H9 (cell line): ENCODE measurements around the gene TBC1D4. TPM values are rescaled to one million over a fixed set of nuclear protein-coding genes. Genes with fewer than 3 reads are reported as not detected.

Experiments
- DNase-seq: peaks from one replicate; pipeline ENCODE4 v3.0.0-alpha.2; 2017
- H2AFZ ChIP-seq: one replicate; pipeline ENCODE4 v1.6.1; 2013; ENCODE audit warnings: mild to moderate bottlenecking, low read length, control low read depth, moderate library complexity
- H2AK5ac ChIP-seq: 2 replicates; pipeline ENCODE4 v1.6.1; 2013; ENCODE audit warnings: low read length, control low read depth, mixed read lengths; ENCODE audit not compliant: insufficient read length
- H2BK120ac ChIP-seq: one replicate; pipeline ENCODE4 v1.6.1; 2013; ENCODE audit warnings: low read depth, mild to moderate bottlenecking, low read length, control low read depth, inconsistent platforms; ENCODE audit not compliant: poor library complexity, severe bottlenecking
- H2BK12ac ChIP-seq: 2 replicates; pipeline ENCODE4 v1.6.1; 2013; ENCODE audit warnings: low read length, control low read depth, mixed read lengths, low read depth; ENCODE audit not compliant: insufficient read length
- H2BK15ac ChIP-seq: 2 replicates; pipeline ENCODE4 v1.6.1; 2013; ENCODE audit warnings: low read depth, low read length, control low read depth
- H2BK20ac ChIP-seq: one replicate; pipeline ENCODE4 v1.6.1; 2013; ENCODE audit warnings: low read depth, mild to moderate bottlenecking, low read length, control low read depth, inconsistent platforms; ENCODE audit not compliant: poor library complexity, severe bottlenecking
- H2BK5ac ChIP-seq: 2 replicates; pipeline ENCODE4 v1.6.1; 2013; ENCODE audit warnings: low read length, control low read depth, mixed read lengths; ENCODE audit not compliant: insufficient read length
- H3K14ac ChIP-seq: 2 replicates; pipeline ENCODE4 v1.6.1; 2013; ENCODE audit warnings: low read length, control low read depth; ENCODE audit not compliant: insufficient read depth
- H3K18ac ChIP-seq: 2 replicates; pipeline ENCODE4 v1.6.1; 2013; ENCODE audit warnings: low read depth, mild to moderate bottlenecking, mixed read lengths, low read length, control low read depth; ENCODE audit not compliant: insufficient read length
- H3K23ac ChIP-seq: 2 replicates; pipeline ENCODE4 v1.6.1; 2013; ENCODE audit warnings: low read length, control low read depth, mixed read lengths, low read depth; ENCODE audit not compliant: insufficient read length
- H3K23me2 ChIP-seq: 2 replicates; pipeline ENCODE4 v1.6.1; 2013; ENCODE audit warnings: low read depth, mild to moderate bottlenecking, mixed read lengths, low read length, control low read depth; ENCODE audit not compliant: insufficient read length, poor library complexity, severe bottlenecking
- H3K27ac ChIP-seq: 2 replicates; pipeline ENCODE4 v1.5.1; 2013; ENCODE audit warnings: low read length, control low read depth, mixed read lengths, low read depth; ENCODE audit not compliant: insufficient read length
- H3K27me3 ChIP-seq: 2 replicates; pipeline ENCODE4 v1.6.1; 2013; ENCODE audit warnings: low read length, control low read depth, inconsistent platforms; ENCODE audit not compliant: insufficient read depth
- H3K4ac ChIP-seq: 2 replicates; pipeline ENCODE4 v1.6.1; 2013; ENCODE audit warnings: low read depth, mild to moderate bottlenecking, control low read depth, inconsistent platforms, low read length, moderate library complexity
- H3K4me1 ChIP-seq: 2 replicates; pipeline ENCODE4 v1.6.1; 2013; ENCODE audit warnings: low read length, control low read depth, inconsistent platforms; ENCODE audit not compliant: insufficient read depth
- H3K4me2 ChIP-seq: 2 replicates; pipeline ENCODE4 v1.6.1; 2013; ENCODE audit warnings: low read length, control low read depth, mixed read lengths; ENCODE audit not compliant: insufficient read length, insufficient read depth
- H3K56ac ChIP-seq: 2 replicates; pipeline ENCODE4 v1.6.1; 2013; ENCODE audit warnings: low read depth, mild to moderate bottlenecking, mixed read lengths, low read length, control low read depth; ENCODE audit not compliant: insufficient read length
- H3K79me1 ChIP-seq: 2 replicates; pipeline ENCODE4 v1.6.1; 2013; ENCODE audit warnings: low read depth, mild to moderate bottlenecking, moderate library complexity, low read length, control low read depth, inconsistent platforms; ENCODE audit not compliant: insufficient read depth, poor library complexity, severe bottlenecking
- H3K79me2 ChIP-seq: 2 replicates; pipeline ENCODE4 v1.6.1; 2013; ENCODE audit warnings: low read length, control low read depth, inconsistent platforms; ENCODE audit not compliant: insufficient read depth
- H3K9ac ChIP-seq: 2 replicates; pipeline ENCODE4 v1.6.1; 2013; ENCODE audit warnings: low read length, control low read depth, mixed read lengths; ENCODE audit not compliant: insufficient read length; ENCODE audit errors: extremely low read depth
- H3K9me3 ChIP-seq: one replicate; pipeline ENCODE4 v1.6.1; 2013; ENCODE audit warnings: low read depth, low read length, inconsistent platforms; ENCODE audit not compliant: control insufficient read depth
- H3T11ph ChIP-seq: one replicate; pipeline ENCODE4 v1.6.1; 2013; ENCODE audit warnings: mild to moderate bottlenecking, low read length, control low read depth, inconsistent platforms
- H4K20me1 ChIP-seq: one replicate; pipeline ENCODE4 v1.6.1; 2013; ENCODE audit not compliant: control insufficient read depth, insufficient read length, insufficient read depth
- H4K5ac ChIP-seq: 2 replicates; pipeline ENCODE4 v1.6.1; 2013; ENCODE audit warnings: low read depth, mild to moderate bottlenecking, mixed read lengths, low read length, control low read depth; ENCODE audit not compliant: insufficient read length
- H4K8ac ChIP-seq: replicated peaks from 2 replicates; pipeline ENCODE4 v1.6.1; 2013; ENCODE audit warnings: low read length, control low read depth, mixed read lengths, low read depth; ENCODE audit not compliant: insufficient read length
- H4K91ac ChIP-seq: 2 replicates; pipeline ENCODE4 v1.6.1; 2013; ENCODE audit warnings: low read depth, mild to moderate bottlenecking, moderate library complexity, mixed read lengths, low read length, control low read depth; ENCODE audit not compliant: insufficient read length
- H3K27ac Mint-ChIP-seq, 3 experiments: 2 replicates in 2 of 3; 3 replicates in 1 of 3; pipeline ENCODE4 v1.8.0; 2020 to 2021; ENCODE audit warnings: mixed read lengths in 3 of 3, mild to moderate bottlenecking in 1 of 3, moderate library complexity in 1 of 3
- H3K27me3 Mint-ChIP-seq: 2 replicates; pipeline ENCODE4 v1.8.0; 2021; ENCODE audit warnings: low read depth, mild to moderate bottlenecking, moderate library complexity, mixed read lengths
- H3K36me3 Mint-ChIP-seq, 3 experiments: 2 replicates in 2 of 3; 3 replicates in 1 of 3; pipeline ENCODE4 v1.8.0; 2020 to 2021; ENCODE audit warnings: low read depth in 3 of 3, mixed read lengths in 3 of 3; ENCODE audit not compliant: insufficient read depth in 1 of 3
- H3K4me1 Mint-ChIP-seq, 2 experiments: 2 replicates each; pipeline ENCODE4 v1.8.0; 2020; ENCODE audit warnings: mixed read lengths in 2 of 2
- H3K4me3 Mint-ChIP-seq, 2 experiments: 2 replicates in 1 of 2; 3 replicates in 1 of 2; pipeline ENCODE4 v1.8.0; 2020 to 2021; ENCODE audit warnings: mild to moderate bottlenecking in 2 of 2, mixed read lengths in 2 of 2, moderate library complexity in 1 of 2
- H3K9me3 Mint-ChIP-seq, 2 experiments: 2 replicates in 1 of 2; 3 replicates in 1 of 2; pipeline ENCODE4 v1.8.0; 2020; ENCODE audit warnings: mild to moderate bottlenecking in 2 of 2, mixed read lengths in 2 of 2, moderate library complexity in 1 of 2
- CTCF ChIP-seq: fragments of 200-600 bp; sonication (generic); conservative IDR thresholded peaks from 3 replicates; pipeline ENCODE4 v1.8.0; 2021; ENCODE audit warnings: antibody characterized with exemption, mild to moderate bottlenecking
- WGBS: extraction: QIAGEN DNeasy Blood & Tissue Kit; methylation state at CpG from one replicate; pipeline ENCODE4 v1.1.7; 2013; ENCODE audit warnings: missing lambda C conversion rate, low lambda C conversion rate, mixed read lengths; ENCODE audit not compliant: insufficient read length; ENCODE audit errors: extremely low coverage; 5-methylcytosine and 5-hydroxymethylcytosine counted together
- total RNA-seq: library from RNA; stranded (reverse); gene quantifications from 2 replicates; pipeline ENCODE4 v1.2.1, GENCODE V29; 2021

TBC1D4 gene
- total RNA-seq, 1 experiment from 2014 or later = 10.5 TPM

DNA sequence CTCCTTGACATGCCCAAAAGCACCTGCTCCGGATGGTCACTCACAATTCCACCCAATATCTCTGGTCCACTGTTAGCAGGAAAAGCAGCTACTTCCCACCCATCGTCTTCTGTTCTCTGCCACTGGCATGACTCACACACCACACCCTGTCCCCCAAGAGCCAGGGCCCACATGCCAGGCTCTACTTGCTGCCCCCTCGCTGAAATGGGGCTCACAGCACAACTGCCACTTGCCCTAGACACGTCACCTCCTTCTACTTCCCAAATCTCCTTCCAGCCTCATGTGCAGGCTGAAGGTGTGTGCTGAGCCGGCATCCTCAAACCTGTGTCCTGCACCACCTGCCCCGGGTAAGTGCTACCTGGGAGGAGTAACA is 65.0 kb downstream of the TBC1D4 start:
- WGBS = no CpG with 5 or more reads among the region's 6 CpGs
- TF ChIP-seq CTCF = no peak
- Histone ChIP-seq H3T11ph (no peak overlapping the region), H2BK5ac (no peak overlapping the region), H4K20me1 (no peaks in the 10 kb centered on the region), H3K23ac (no peak overlapping the region), H3K4me1 (no peaks in the 10 kb centered on the region), H4K5ac (no peak overlapping the region), H3K27ac (no peak overlapping the region), H3K79me2 (no peaks in the 10 kb centered on the region), H2BK15ac (no peak overlapping the region), H2BK20ac (no peak overlapping the region), H3K18ac (no peak overlapping the region), H2BK12ac (no peak overlapping the region), H3K23me2 (no peaks in the 10 kb centered on the region), H3K4ac (no peak overlapping the region), H3K27me3 (no peaks in the 10 kb centered on the region), H4K8ac (no peak overlapping the region), H3K9me3 (no peaks in the 10 kb centered on the region), H2AK5ac (no peak overlapping the region), H3K4me2 (no peak overlapping the region), H3K79me1 (peaks cover 8% of the 10 kb centered on the region), H3K9ac (no peak overlapping the region), H2BK120ac (no peak overlapping the region), H3K14ac (no peak overlapping the region), H3K56ac (no peak overlapping the region), H2AFZ (no peak overlapping the region), H4K91ac (no peak overlapping the region)
- Mint-ChIP-seq H3K4me3 (no peak overlapping the region), H3K36me3 (no peaks in the 10 kb centered on the region; a peak in 1 of 7 replicates), H3K27ac (peak overlapping the region in 1 of 3 experiments; percentile 60; a peak in 4 of 7 replicates), H3K4me1 (peaks cover 2 to 10% of the 10 kb centered on the region in 2 experiments; a peak in 3 of 4 replicates), H3K9me3 (no peaks in the 10 kb centered on the region), H3K27me3 (no peaks in the 10 kb centered on the region)
- no peak for DNase-seq
